Mesodermal cell (in vitro differentiated cells): Measurements from ENCODE around the gene MUC4.
"Not testable (repeated sequence)": the region's sequence is repeated elsewhere in the genome, so short reads cannot be mapped to it uniquely, and the experiment has no call there.

Experiments
- H3K27ac ChIP-seq: 2 replicates; pipeline ENCODE4 v1.7.0; 2013; ENCODE audit warnings: mild to moderate bottlenecking, low read depth, low read length, moderate library complexity; ENCODE audit not compliant: severe bottlenecking
- H3K36me3 ChIP-seq: 2 replicates; pipeline ENCODE4 v1.7.1; 2013; ENCODE audit warnings: mild to moderate bottlenecking, low read length, moderate library complexity; ENCODE audit not compliant: control insufficient read depth, insufficient read depth
- H3K4me1 ChIP-seq: one replicate; pipeline ENCODE4 v1.7.1; 2013; ENCODE audit warnings: mild to moderate bottlenecking, low read length; ENCODE audit not compliant: insufficient read depth, control insufficient read depth, poor library complexity, severe bottlenecking
- H3K4me3 ChIP-seq: 2 replicates; pipeline ENCODE4 v1.7.0; 2013; ENCODE audit warnings: low read length, control low read depth, mild to moderate bottlenecking; ENCODE audit not compliant: insufficient read depth, poor library complexity, severe bottlenecking; ENCODE audit errors: extremely low read depth
- H3K9me3 ChIP-seq: 2 replicates; pipeline ENCODE4 v1.7.1; 2013; ENCODE audit warnings: mild to moderate bottlenecking, low read length, moderate library complexity; ENCODE audit not compliant: control insufficient read depth
- WGBS, 2 experiments: methylation state at CpG; one replicate each; pipeline ENCODE4 v1.1.5; 2013; ENCODE audit warnings: missing lambda C conversion rate in 2 of 2; ENCODE audit not compliant: insufficient coverage in 2 of 2; 5-methylcytosine and 5-hydroxymethylcytosine counted together

MUC4 gene

GRCh38 chr3:195781236-195781635, 30.5 kb downstream of the MUC4 start:
- H3K9me3 ChIP-seq, H3K4me3 ChIP-seq, H3K36me3 ChIP-seq, H3K27ac ChIP-seq, H3K4me1 ChIP-seq: not testable (repeated sequence)
- whole genome bisulfite sequencing, 2 experiments: 94% methylated on average over 7 to 8 of the region's 12 CpGs

GRCh38 chr3:195777975-195778374, 33.8 kb downstream of the MUC4 start:
- H3K36me3 ChIP-seq: no peaks in the 10 kb centered on the region
- no peaks in the 10 kb centered on the region for H3K4me1 ChIP-seq
- no peak overlapping the region for H3K4me3 ChIP-seq
- WGBS, 2 experiments: 91 to 95% methylated on average over 6 to 7 of the region's 11 CpGs
- no peak overlapping the region for H3K27ac ChIP-seq
- no peaks in the 10 kb centered on the region for H3K9me3 ChIP-seq

- Histone ChIP-seq H3K4me3 (no peak overlapping the region), H3K27ac (no peak overlapping the region), H3K36me3 (no peaks in the 10 kb centered on the region), H3K4me1 (no peaks in the 10 kb centered on the region), H3K9me3 (no peaks in the 10 kb centered on the region)
- WGBS, 2 experiments: 30 to 34% methylated on average over 12 to 13 of the region's 13 CpGs
Measured at GRCh38 chr3:195774917-195775316, 36.8 kb downstream of the MUC4 start.

- H3K4me1 ChIP-seq: no peaks in the 10 kb centered on the region
- no peaks in the 10 kb centered on the region for H3K36me3 ChIP-seq
- no peak overlapping the region for H3K27ac ChIP-seq
- 90 to 93% methylated on average over 17 to 23 of the region's 23 CpGs for WGBS, 2 experiments
- no peaks in the 10 kb centered on the region for H3K9me3 ChIP-seq
- H3K4me3 ChIP-seq: no peak overlapping the region
Measured at GRCh38 chr3:195773956-195774537, 37.7 kb downstream of the MUC4 start.

- Histone ChIP-seq H3K4me3 (no peak overlapping the region), H3K9me3 (no peaks in the 10 kb centered on the region), H3K27ac (no peak overlapping the region), H3K4me1 (no peaks in the 10 kb centered on the region), H3K36me3 (no peaks in the 10 kb centered on the region)
- 85 to 93% methylated on average over 4 to 10 of the region's 14 CpGs for WGBS, 2 experiments
Measured at GRCh38 chr3:195771646-195772300, 40.0 kb downstream of the MUC4 start.

- H3K27ac ChIP-seq, H3K36me3 ChIP-seq, H3K4me1 ChIP-seq, H3K4me3 ChIP-seq, H3K9me3 ChIP-seq: not testable (repeated sequence)
- 93 to 96% methylated on average over 8 of the region's 28 CpGs for WGBS, 2 experiments
Measured at GRCh38 chr3:195770841-195771645, 40.7 kb downstream of the MUC4 start.

GRCh38 chr3:195770081-195770840, 41.5 kb downstream of the MUC4 start:
- WGBS, 2 experiments: 92 to 93% methylated on average over 13 to 14 of the region's 16 CpGs

GRCh38 chr3:195769551-195769950, 42.2 kb downstream of the MUC4 start:
- Histone ChIP-seq H3K9me3 (no peaks in the 10 kb centered on the region), H3K27ac (no peak overlapping the region), H3K36me3 (no peaks in the 10 kb centered on the region), H3K4me1 (no peaks in the 10 kb centered on the region), H3K4me3 (no peak overlapping the region)
- WGBS, 2 experiments: 90 to 91% methylated on average over 8 to 10 of the region's 10 CpGs

More at GRCh38 chr3:195770081-195770840, 41.5 kb downstream of the MUC4 start:
- no peak overlapping the region for H3K4me3 ChIP-seq
- no peaks in the 10 kb centered on the region for H3K9me3 ChIP-seq
- no peak overlapping the region for H3K27ac ChIP-seq
- no peaks in the 10 kb centered on the region for H3K4me1 ChIP-seq
- no peaks in the 10 kb centered on the region for H3K36me3 ChIP-seq

- H3K4me3 ChIP-seq: no peak overlapping the region
- no peak overlapping the region for H3K27ac ChIP-seq
- no peaks in the 10 kb centered on the region for H3K4me1 ChIP-seq
- H3K9me3 ChIP-seq: no peaks in the 10 kb centered on the region
- 84 to 86% methylated on average over 8 to 12 of the region's 17 CpGs for WGBS, 2 experiments
- no peaks in the 10 kb centered on the region for H3K36me3 ChIP-seq
Measured at GRCh38 chr3:195768831-195769303, 42.9 kb downstream of the MUC4 start.

GRCh38 chr3:195768414-195768813, 43.3 kb downstream of the MUC4 start:
- WGBS, 2 experiments: 91 to 93% methylated on average over 4 to 5 of the region's 6 CpGs
- H3K27ac ChIP-seq: no peak overlapping the region
- H3K9me3 ChIP-seq: no peaks in the 10 kb centered on the region
- no peak overlapping the region for H3K4me3 ChIP-seq
- no peaks in the 10 kb centered on the region for H3K4me1 ChIP-seq
- no peaks in the 10 kb centered on the region for H3K36me3 ChIP-seq
